GM23338 (cell line): ENCODE data around the gene SLC51B. TPM values are rescaled to one million over a fixed set of nuclear protein-coding genes. Genes with fewer than 3 reads are reported as not detected.

Experiments
- ATAC-seq: fragments of 200-7000 bp; cut with Tn5 transposase; 3 replicates; pipeline ENCODE4 v1.9.1; 2020
- DNase-seq: peaks from one replicate; pipeline ENCODE4 v3.0.0-alpha.2; 2015; ENCODE audit warnings: low spot score
- H2AFZ ChIP-seq: fragments of 200-600 bp; sonication (generic); 2 replicates; pipeline ENCODE4 v1.8.0; 2016; ENCODE audit warnings: antibody characterized with exemption, mild to moderate bottlenecking, moderate library complexity
- H3F3A ChIP-seq: fragments of 200-600 bp; sonication (generic); replicated peaks from 2 replicates; pipeline ENCODE4 v1.8.0; 2017; ENCODE audit warnings: antibody characterized with exemption, mixed run types, low read depth
- H3K27ac ChIP-seq: fragments of 200-600 bp; sonication (generic); 2 replicates; pipeline ENCODE4 v1.6.1; 2016; ENCODE audit warnings: low read depth
- H3K27me3 ChIP-seq: fragments of 200-600 bp; sonication (generic); 2 replicates; pipeline ENCODE4 v1.8.0; 2016; ENCODE audit warnings: mild to moderate bottlenecking, mixed run types, moderate library complexity; ENCODE audit not compliant: insufficient read depth
- H3K36me3 ChIP-seq: fragments of 200-600 bp; sonication (generic); 2 replicates; pipeline ENCODE4 v1.8.0; 2016; ENCODE audit warnings: mild to moderate bottlenecking; ENCODE audit not compliant: insufficient read depth
- H3K4me1 ChIP-seq: fragments of 200-600 bp; sonication (generic); 2 replicates; pipeline ENCODE4 v1.8.0; 2016; ENCODE audit warnings: mild to moderate bottlenecking, moderate library complexity; ENCODE audit not compliant: insufficient read depth
- H3K4me2 ChIP-seq: fragments of 200-600 bp; sonication (generic); 2 replicates; pipeline ENCODE4 v1.7.1; 2017; ENCODE audit warnings: mixed run types
- H3K4me3 ChIP-seq: fragments of 200-600 bp; sonication (generic); 2 replicates; pipeline ENCODE4 v1.6.1; 2016; ENCODE audit warnings: mixed run types
- H3K79me2 ChIP-seq: fragments of 200-600 bp; sonication (generic); replicated peaks from 2 replicates; pipeline ENCODE4 v1.8.0; 2017; ENCODE audit warnings: mild to moderate bottlenecking; ENCODE audit not compliant: insufficient read depth
- H3K9me2 ChIP-seq: fragments of 200-600 bp; sonication (generic); 2 replicates; pipeline ENCODE4 v1.8.0; 2017; ENCODE audit not compliant: insufficient read depth
- H4K20me1 ChIP-seq: fragments of 200-600 bp; sonication (generic); replicated peaks from 2 replicates; pipeline ENCODE4 v1.8.0; 2017; ENCODE audit warnings: mild to moderate bottlenecking; ENCODE audit not compliant: insufficient read depth
- H3K27ac Mint-ChIP-seq: 2 replicates; pipeline ENCODE4 v1.8.0; 2020; ENCODE audit warnings: inconsistent platforms, mild to moderate bottlenecking, moderate library complexity, mixed read lengths
- H3K27me3 Mint-ChIP-seq: 3 replicates; pipeline ENCODE4 v1.8.0; 2022; ENCODE audit warnings: low read depth, mild to moderate bottlenecking, moderate library complexity, mixed read lengths, inconsistent platforms; ENCODE audit not compliant: insufficient read depth, poor library complexity
- H3K36me3 Mint-ChIP-seq: 3 replicates; pipeline ENCODE4 v1.8.0; 2021; ENCODE audit warnings: low read depth, mild to moderate bottlenecking, inconsistent platforms, moderate library complexity, mixed read lengths
- H3K4me1 Mint-ChIP-seq: 3 replicates; pipeline ENCODE4 v1.8.0; 2020; ENCODE audit warnings: mild to moderate bottlenecking, inconsistent platforms, mixed read lengths
- H3K4me3 Mint-ChIP-seq: 3 replicates; pipeline ENCODE4 v1.8.0; 2021; ENCODE audit warnings: moderate library complexity, mild to moderate bottlenecking, inconsistent platforms, mixed read lengths
- H3K9me3 Mint-ChIP-seq: 3 replicates; pipeline ENCODE4 v1.8.0; 2020; ENCODE audit warnings: moderate library complexity, mild to moderate bottlenecking, inconsistent platforms, mixed read lengths
- CREB1 ChIP-seq: fragments of 250-450 bp; sonication (Bioruptor Pico); IDR thresholded peaks from 2 replicates; pipeline ENCODE4 v1.5.0; 2020; ENCODE audit warnings: low read depth, mild to moderate bottlenecking, moderate library complexity
- EZH2 ChIP-seq: fragments of 200-600 bp; sonication (generic); IDR thresholded peaks from one replicate; pipeline ENCODE4 v1.8.0; 2017; ENCODE audit warnings: antibody characterized with exemption, mild to moderate bottlenecking, low read depth; ENCODE audit not compliant: unreplicated experiment
- EZH2phosphoT487 ChIP-seq: fragments of 200-600 bp; sonication (generic); IDR thresholded peaks from one replicate; pipeline ENCODE4 v1.8.1; 2018; ENCODE audit warnings: antibody characterized with exemption; ENCODE audit not compliant: unreplicated experiment
- JUNB ChIP-seq: IDR thresholded peaks from one replicate; pipeline ENCODE4 v1.6.1; 2016; ENCODE audit warnings: antibody characterized with exemption; ENCODE audit not compliant: unreplicated experiment
- NANOG ChIP-seq: IDR thresholded peaks from 2 replicates; pipeline ENCODE4 v1.6.1; 2016; ENCODE audit warnings: antibody characterized with exemption, borderline replicate concordance
- POLR2AphosphoS5 ChIP-seq: IDR thresholded peaks from 2 replicates; pipeline ENCODE4 v1.6.1; 2016; ENCODE audit warnings: antibody characterized with exemption, low read depth
- STAT1 ChIP-seq: IDR thresholded peaks from one replicate; pipeline ENCODE4 v1.6.1; 2016; ENCODE audit warnings: antibody characterized with exemption; ENCODE audit not compliant: unreplicated experiment
- ZNF114 ChIP-seq: fragments of 250-450 bp; sonication (Bioruptor Pico); IDR thresholded peaks from 2 replicates; pipeline ENCODE4 v1.5.0; 2020; ENCODE audit warnings: mild to moderate bottlenecking, moderate library complexity
- ZNF331 ChIP-seq: fragments of 250-450 bp; sonication (Bioruptor Pico); IDR thresholded peaks from 2 replicates; pipeline ENCODE4 v1.5.0; 2020; ENCODE audit warnings: low read depth, mild to moderate bottlenecking, moderate library complexity
- polyA plus RNA-seq: library from polyadenylated mRNA; unstranded; fragments of >200 nt; fragmentation: Nextera tagmentation; extraction: Ambion mirVana; gene quantifications from 2 replicates; pipeline ENCODE4 v1.2.1, GENCODE V29; 2016
- total RNA-seq: library from RNA; depleted of rRNA; stranded (reverse); fragments of >200 nt; shearing (Covaris generic); gene quantifications from 2 replicates; pipeline ENCODE4 v1.2.3, GENCODE V29; 2014
- TF ChIP-seq, protein P1 (sequence below): fragments of 250-450 bp; sonication (Bioruptor Pico); IDR thresholded peaks from 2 replicates; pipeline ENCODE4 v1.5.0; 2020; ENCODE audit warnings: mild to moderate bottlenecking, moderate library complexity
- TF ChIP-seq, protein P2 (sequence below), 2 experiments: fragments of 200-600 bp in 1 of 2; sonication (generic) in 1 of 2; conservative IDR thresholded peaks; 2 replicates each; pipeline versions ENCODE4 v1.5.1 to v1.6.1; 2016 to 2017; ENCODE audit warnings: antibody characterized with exemption in 2 of 2, low read depth in 2 of 2, mild to moderate bottlenecking in 2 of 2, moderate library complexity in 1 of 2
- TF ChIP-seq, protein P3 (sequence below): IDR thresholded peaks from one replicate; pipeline ENCODE4 v1.6.1; 2018; ENCODE audit warnings: antibody characterized with exemption; ENCODE audit not compliant: unreplicated experiment

The SLC51B gene
- total and polyA plus RNA-seq, 2 experiments from 2014 or later = not detected

DNA sequence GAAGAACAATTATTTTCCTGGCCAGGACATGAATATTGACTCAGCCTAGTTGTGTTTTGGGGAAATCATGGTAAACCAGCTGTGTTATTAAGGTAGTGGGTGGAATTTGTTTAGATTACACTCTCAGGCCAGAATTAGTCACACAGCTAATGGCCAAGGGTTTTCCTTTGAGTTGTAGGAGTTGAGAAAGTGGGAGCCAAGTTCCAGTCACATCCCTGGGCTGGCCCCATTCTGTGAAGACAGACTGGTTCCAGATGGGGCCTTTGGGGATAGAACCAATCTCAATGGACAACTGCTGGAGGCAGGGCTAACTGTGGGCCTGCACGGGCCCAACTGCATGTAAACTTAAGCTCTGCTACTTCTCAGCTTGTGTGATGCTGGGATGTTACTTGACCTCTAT lies 24.0 kb downstream of the SLC51B start:
- Mint-ChIP-seq H3K9me3 (peaks cover 5% of the 10 kb centered on the region; the same call in 1 of the 3 replicates), H3K36me3 (no peaks in the 10 kb centered on the region; the same call in 2 of the 3 replicates), H3K27ac (no peak overlapping the region), H3K4me1 (peaks cover 23% of the 10 kb centered on the region), H3K27me3 (peaks cover 17% of the 10 kb centered on the region), H3K4me3 (no peak overlapping the region)
- Histone ChIP-seq H3K4me1 (peaks cover 25% of the 10 kb centered on the region), H3K27ac (no peak overlapping the region), H2AFZ (no peak overlapping the region), H3K27me3 (peaks cover 11% of the 10 kb centered on the region), H3K4me2 (no peak overlapping the region), H3K9me2 (no peaks in the 10 kb centered on the region), H3K79me2 (no peaks in the 10 kb centered on the region), H3F3A (peaks cover 5% of the 10 kb centered on the region; the same call in 1 of the 2 replicates), H3K4me3 (no peak overlapping the region), H3K36me3 (no peaks in the 10 kb centered on the region), H4K20me1 (0 out of 2 replicates have a peak, but pooled peaks cover 3% of the 10 kb centered on the region)
- DNase-seq (no peak), ATAC-seq (no peak)
- no peak for TF ChIP-seq POLR2AphosphoS5
- TF ChIP-seq EZH2 = no peak
- no peak for TF ChIP-seq NANOG
- no peak for TF ChIP-seq JUNB
- TF ChIP-seq, protein P1, sequence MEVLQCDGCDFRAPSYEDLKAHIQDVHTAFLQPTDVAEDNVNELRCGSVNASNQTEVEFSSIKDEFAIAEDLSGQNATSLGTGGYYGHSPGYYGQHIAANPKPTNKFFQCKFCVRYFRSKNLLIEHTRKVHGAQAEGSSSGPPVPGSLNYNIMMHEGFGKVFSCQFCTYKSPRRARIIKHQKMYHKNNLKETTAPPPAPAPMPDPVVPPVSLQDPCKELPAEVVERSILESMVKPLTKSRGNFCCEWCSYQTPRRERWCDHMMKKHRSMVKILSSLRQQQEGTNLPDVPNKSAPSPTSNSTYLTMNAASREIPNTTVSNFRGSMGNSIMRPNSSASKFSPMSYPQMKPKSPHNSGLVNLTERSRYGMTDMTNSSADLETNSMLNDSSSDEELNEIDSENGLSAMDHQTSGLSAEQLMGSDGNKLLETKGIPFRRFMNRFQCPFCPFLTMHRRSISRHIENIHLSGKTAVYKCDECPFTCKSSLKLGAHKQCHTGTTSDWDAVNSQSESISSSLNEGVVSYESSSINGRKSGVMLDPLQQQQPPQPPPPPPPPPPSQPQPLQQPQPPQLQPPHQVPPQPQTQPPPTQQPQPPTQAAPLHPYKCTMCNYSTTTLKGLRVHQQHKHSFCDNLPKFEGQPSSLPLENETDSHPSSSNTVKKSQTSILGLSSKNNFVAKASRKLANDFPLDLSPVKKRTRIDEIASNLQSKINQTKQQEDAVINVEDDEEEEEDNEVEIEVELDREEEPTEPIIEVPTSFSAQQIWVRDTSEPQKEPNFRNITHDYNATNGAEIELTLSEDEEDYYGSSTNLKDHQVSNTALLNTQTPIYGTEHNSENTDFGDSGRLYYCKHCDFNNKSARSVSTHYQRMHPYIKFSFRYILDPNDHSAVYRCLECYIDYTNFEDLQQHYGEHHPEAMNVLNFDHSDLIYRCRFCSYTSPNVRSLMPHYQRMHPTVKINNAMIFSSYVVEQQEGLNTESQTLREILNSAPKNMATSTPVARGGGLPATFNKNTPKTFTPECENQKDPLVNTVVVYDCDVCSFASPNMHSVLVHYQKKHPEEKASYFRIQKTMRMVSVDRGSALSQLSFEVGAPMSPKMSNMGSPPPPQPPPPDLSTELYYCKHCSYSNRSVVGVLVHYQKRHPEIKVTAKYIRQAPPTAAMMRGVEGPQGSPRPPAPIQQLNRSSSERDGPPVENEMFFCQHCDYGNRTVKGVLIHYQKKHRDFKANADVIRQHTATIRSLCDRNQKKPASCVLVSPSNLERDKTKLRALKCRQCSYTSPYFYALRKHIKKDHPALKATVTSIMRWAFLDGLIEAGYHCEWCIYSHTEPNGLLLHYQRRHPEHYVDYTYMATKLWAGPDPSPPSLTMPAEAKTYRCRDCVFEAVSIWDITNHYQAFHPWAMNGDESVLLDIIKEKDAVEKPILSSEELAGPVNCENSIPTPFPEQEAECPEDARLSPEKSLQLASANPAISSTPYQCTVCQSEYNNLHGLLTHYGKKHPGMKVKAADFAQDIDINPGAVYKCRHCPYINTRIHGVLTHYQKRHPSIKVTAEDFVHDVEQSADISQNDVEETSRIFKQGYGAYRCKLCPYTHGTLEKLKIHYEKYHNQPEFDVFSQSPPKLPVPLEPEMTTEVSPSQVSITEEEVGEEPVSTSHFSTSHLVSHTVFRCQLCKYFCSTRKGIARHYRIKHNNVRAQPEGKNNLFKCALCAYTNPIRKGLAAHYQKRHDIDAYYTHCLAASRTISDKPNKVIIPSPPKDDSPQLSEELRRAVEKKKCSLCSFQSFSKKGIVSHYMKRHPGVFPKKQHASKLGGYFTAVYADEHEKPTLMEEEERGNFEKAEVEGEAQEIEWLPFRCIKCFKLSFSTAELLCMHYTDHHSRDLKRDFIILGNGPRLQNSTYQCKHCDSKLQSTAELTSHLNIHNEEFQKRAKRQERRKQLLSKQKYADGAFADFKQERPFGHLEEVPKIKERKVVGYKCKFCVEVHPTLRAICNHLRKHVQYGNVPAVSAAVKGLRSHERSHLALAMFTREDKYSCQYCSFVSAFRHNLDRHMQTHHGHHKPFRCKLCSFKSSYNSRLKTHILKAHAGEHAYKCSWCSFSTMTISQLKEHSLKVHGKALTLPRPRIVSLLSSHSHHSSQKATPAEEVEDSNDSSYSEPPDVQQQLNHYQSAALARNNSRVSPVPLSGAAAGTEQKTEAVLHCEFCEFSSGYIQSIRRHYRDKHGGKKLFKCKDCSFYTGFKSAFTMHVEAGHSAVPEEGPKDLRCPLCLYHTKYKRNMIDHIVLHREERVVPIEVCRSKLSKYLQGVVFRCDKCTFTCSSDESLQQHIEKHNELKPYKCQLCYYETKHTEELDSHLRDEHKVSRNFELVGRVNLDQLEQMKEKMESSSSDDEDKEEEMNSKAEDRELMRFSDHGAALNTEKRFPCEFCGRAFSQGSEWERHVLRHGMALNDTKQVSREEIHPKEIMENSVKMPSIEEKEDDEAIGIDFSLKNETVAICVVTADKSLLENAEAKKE = no peak
- TF ChIP-seq EZH2phosphoT487 = no peak
- TF ChIP-seq ZNF114 (CRISPR knock-in tag) = no peak
- no peak for TF ChIP-seq STAT1
- TF ChIP-seq ZNF331 (CRISPR knock-in tag) = no peak
- TF ChIP-seq CREB1 (CRISPR knock-in tag) = no peak
- TF ChIP-seq, protein P2, sequence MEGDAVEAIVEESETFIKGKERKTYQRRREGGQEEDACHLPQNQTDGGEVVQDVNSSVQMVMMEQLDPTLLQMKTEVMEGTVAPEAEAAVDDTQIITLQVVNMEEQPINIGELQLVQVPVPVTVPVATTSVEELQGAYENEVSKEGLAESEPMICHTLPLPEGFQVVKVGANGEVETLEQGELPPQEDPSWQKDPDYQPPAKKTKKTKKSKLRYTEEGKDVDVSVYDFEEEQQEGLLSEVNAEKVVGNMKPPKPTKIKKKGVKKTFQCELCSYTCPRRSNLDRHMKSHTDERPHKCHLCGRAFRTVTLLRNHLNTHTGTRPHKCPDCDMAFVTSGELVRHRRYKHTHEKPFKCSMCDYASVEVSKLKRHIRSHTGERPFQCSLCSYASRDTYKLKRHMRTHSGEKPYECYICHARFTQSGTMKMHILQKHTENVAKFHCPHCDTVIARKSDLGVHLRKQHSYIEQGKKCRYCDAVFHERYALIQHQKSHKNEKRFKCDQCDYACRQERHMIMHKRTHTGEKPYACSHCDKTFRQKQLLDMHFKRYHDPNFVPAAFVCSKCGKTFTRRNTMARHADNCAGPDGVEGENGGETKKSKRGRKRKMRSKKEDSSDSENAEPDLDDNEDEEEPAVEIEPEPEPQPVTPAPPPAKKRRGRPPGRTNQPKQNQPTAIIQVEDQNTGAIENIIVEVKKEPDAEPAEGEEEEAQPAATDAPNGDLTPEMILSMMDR (conservative IDR thresholded peaks at IDR 0.05; ENCODE audit: low read depth in 2 of 2) = no peak
- TF ChIP-seq, protein P3, sequence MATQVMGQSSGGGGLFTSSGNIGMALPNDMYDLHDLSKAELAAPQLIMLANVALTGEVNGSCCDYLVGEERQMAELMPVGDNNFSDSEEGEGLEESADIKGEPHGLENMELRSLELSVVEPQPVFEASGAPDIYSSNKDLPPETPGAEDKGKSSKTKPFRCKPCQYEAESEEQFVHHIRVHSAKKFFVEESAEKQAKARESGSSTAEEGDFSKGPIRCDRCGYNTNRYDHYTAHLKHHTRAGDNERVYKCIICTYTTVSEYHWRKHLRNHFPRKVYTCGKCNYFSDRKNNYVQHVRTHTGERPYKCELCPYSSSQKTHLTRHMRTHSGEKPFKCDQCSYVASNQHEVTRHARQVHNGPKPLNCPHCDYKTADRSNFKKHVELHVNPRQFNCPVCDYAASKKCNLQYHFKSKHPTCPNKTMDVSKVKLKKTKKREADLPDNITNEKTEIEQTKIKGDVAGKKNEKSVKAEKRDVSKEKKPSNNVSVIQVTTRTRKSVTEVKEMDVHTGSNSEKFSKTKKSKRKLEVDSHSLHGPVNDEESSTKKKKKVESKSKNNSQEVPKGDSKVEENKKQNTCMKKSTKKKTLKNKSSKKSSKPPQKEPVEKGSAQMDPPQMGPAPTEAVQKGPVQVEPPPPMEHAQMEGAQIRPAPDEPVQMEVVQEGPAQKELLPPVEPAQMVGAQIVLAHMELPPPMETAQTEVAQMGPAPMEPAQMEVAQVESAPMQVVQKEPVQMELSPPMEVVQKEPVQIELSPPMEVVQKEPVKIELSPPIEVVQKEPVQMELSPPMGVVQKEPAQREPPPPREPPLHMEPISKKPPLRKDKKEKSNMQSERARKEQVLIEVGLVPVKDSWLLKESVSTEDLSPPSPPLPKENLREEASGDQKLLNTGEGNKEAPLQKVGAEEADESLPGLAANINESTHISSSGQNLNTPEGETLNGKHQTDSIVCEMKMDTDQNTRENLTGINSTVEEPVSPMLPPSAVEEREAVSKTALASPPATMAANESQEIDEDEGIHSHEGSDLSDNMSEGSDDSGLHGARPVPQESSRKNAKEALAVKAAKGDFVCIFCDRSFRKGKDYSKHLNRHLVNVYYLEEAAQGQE = no peak
